LoVo (cell line): ENCODE measurements around the gene EP400.
"Not testable (repeated sequence)": the region's sequence is repeated elsewhere in the genome, so short reads cannot be mapped to it uniquely, and the experiment has no call there.

Experiments
- DNase-seq: peaks from one replicate; pipeline ENCODE4 v3.0.0-alpha.2; 2016; ENCODE audit warnings: low spot score

EP400 gene

GRCh38 chr12:132095520-132096409, 146.0 kb downstream of the EP400 start:
- DNase-seq = no peak

- DNase-seq = no peak
Measured at GRCh38 chr12:132099739-132100138, 150.0 kb downstream of the EP400 start.

- no peak for DNase-seq
Measured at GRCh38 chr12:132100306-132101065, 150.7 kb downstream of the EP400 start.

GRCh38 chr12:132102297-132102696, 152.6 kb downstream of the EP400 start:
- DNase-seq = no peak

- not testable (repeated sequence) for DNase-seq
Measured at GRCh38 chr12:132103072-132103471, 153.3 kb downstream of the EP400 start.

GRCh38 chr12:132103542-132104308, 154.0 kb downstream of the EP400 start:
- DNase-seq = no peak

GRCh38 chr12:132105467-132105866, 155.7 kb downstream of the EP400 start:
- DNase-seq = no peak

GRCh38 chr12:132106921-132107320, 157.2 kb downstream of the EP400 start:
- no peak for DNase-seq

- DNase-seq = no peak
Measured at GRCh38 chr12:132108211-132108832, 158.6 kb downstream of the EP400 start.

- DNase-seq = no peak
Measured at GRCh38 chr12:132109741-132110140, 160.0 kb downstream of the EP400 start.

- DNase-seq = no peak
Measured at GRCh38 chr12:132110677-132111076, 160.9 kb downstream of the EP400 start.

- no peak for DNase-seq
Measured at GRCh38 chr12:132111654-132112304, 162.0 kb downstream of the EP400 start.

GRCh38 chr12:132114667-132115066, 164.9 kb downstream of the EP400 start:
- no peak for DNase-seq

- DNase-seq = no peak
Measured at GRCh38 chr12:132115500-132115899, 165.8 kb downstream of the EP400 start.

- no peak for DNase-seq
Measured at GRCh38 chr12:132116709-132117557, 167.2 kb downstream of the EP400 start.

GRCh38 chr12:132117558-132117875, 167.8 kb downstream of the EP400 start:
- DNase-seq = no peak

GRCh38 chr12:132118876-132119275, 169.1 kb downstream of the EP400 start:
- DNase-seq = no peak

GRCh38 chr12:132121283-132121682, 171.5 kb downstream of the EP400 start:
- no peak for DNase-seq

- DNase-seq = no peak
Measured at GRCh38 chr12:132123970-132124765, 174.4 kb downstream of the EP400 start.
